ENCODE data around the gene LRRC59. TPM values are rescaled to one million over a fixed set of nuclear protein-coding genes. Genes with fewer than 3 reads are reported as not detected.

Gene LRRC59
- 10 to 100 TPM; 16.5 to 58.0 (median 39.0) TPM for total RNA-seq

DNA sequence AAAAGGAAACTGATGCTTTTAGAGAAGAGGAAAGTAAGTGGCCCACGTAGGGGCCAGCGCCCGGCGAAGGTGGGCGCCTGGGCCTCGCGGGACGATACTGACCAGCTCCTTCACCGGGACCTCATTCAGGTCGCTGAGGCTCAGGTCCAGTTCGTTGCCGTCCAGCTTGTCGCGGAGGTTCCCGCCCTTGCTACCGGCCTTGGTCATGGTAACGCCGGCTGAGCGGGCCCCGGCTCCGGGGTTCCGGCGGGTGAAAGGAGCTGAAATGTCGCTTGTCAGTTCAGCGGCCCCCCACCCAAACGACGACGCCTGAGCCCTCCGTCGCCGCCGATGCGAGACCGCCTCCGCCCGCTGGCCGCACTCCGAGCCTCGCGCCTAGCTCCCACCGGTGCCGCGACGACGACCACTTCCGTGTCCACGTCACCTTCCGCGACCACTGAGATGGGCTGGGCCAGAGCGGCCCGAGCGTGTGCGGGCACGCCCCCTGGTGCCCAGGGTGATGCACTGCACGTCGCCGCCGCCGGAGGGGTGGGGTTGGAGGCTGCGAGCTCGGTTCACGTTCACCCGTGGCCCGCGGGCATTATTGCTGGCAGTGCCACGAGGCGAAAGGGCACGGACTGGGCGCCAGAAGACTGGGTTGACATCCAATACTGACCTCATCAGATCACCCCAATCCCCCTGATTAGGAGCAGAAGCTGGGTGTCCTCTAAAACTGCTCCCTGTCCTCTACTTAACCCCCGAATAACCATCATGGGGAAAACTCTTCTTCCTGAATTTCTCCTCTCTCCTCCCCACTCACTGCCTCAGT is at the start of gene LRRC59:
TSS of gene LRRC59 (minus strand) at position 413 of the 808 bp plus-strand sequence. CDS start at position 207, 206 bp downstream.
- H3K27ac ChIP-seq: peak within 1 kb of the TSS; percentile 89
- H3K36me3 ChIP-seq: peaks cover 20% of the 10 kb centered on the region
- H3K4me3 ChIP-seq: peak within 1 kb of the TSS; percentile 96
- TF ChIP-seq, protein P1, sequence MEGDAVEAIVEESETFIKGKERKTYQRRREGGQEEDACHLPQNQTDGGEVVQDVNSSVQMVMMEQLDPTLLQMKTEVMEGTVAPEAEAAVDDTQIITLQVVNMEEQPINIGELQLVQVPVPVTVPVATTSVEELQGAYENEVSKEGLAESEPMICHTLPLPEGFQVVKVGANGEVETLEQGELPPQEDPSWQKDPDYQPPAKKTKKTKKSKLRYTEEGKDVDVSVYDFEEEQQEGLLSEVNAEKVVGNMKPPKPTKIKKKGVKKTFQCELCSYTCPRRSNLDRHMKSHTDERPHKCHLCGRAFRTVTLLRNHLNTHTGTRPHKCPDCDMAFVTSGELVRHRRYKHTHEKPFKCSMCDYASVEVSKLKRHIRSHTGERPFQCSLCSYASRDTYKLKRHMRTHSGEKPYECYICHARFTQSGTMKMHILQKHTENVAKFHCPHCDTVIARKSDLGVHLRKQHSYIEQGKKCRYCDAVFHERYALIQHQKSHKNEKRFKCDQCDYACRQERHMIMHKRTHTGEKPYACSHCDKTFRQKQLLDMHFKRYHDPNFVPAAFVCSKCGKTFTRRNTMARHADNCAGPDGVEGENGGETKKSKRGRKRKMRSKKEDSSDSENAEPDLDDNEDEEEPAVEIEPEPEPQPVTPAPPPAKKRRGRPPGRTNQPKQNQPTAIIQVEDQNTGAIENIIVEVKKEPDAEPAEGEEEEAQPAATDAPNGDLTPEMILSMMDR (IDR thresholded peaks at IDR 0.05): peak; percentile 85 to 98
- TF ChIP-seq POLR2A (IDR thresholded peaks at IDR 0.05) (peak; percentile 31 to 73), POLR2AphosphoS5 (IDR thresholded peaks at IDR 0.05) (peak; percentile 81 to 91 (median 87)), EP300 (IDR thresholded peaks at IDR 0.05) (no peak)
- WGBS: 1% methylated on average over 14 of the region's 70 CpGs
- H3K9me3 ChIP-seq: no peaks in the 10 kb centered on the region
- H3K4me1 ChIP-seq: peaks cover 28% of the 10 kb centered on the region
- DNase-seq (ENCODE audit: low spot score in 2 of 2): peak; percentile 93 to 94
- no peaks in the 10 kb centered on the region for H3K27me3 ChIP-seq

DNA sequence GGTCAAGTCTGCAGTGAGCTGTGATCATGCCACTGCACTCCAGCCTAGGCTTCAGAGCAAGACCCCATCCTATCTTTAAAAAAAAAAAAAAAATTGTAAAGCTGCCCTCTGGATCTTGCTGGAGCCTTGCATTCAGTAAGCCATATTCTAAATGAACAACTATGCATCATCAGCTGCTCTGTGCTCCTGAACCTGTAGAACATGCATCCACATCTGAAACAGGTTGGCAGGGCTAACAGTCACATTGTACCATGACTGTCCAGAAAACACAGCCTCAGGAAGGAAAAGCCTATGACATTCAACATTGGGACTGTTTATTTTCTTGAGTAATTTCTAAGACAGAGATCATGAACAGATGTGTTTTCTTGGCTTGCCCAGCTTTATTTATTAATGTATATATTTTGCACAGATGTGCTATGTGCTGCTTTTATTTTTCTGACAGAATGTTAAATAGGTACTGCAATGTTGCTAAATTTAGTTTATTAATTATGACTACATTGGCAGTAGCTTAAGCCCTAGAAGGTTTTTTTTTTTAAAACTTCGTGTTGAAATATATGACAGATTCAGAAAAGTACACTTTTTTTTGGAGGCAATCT is 48.5 kb upstream of the LRRC59 start:
- 25% methylated on average over 1 of the region's 1 CpG for WGBS
- H3K27ac ChIP-seq: no peak overlapping the region
- peaks cover 31% of the 10 kb centered on the region for H3K4me1 ChIP-seq

DNA sequence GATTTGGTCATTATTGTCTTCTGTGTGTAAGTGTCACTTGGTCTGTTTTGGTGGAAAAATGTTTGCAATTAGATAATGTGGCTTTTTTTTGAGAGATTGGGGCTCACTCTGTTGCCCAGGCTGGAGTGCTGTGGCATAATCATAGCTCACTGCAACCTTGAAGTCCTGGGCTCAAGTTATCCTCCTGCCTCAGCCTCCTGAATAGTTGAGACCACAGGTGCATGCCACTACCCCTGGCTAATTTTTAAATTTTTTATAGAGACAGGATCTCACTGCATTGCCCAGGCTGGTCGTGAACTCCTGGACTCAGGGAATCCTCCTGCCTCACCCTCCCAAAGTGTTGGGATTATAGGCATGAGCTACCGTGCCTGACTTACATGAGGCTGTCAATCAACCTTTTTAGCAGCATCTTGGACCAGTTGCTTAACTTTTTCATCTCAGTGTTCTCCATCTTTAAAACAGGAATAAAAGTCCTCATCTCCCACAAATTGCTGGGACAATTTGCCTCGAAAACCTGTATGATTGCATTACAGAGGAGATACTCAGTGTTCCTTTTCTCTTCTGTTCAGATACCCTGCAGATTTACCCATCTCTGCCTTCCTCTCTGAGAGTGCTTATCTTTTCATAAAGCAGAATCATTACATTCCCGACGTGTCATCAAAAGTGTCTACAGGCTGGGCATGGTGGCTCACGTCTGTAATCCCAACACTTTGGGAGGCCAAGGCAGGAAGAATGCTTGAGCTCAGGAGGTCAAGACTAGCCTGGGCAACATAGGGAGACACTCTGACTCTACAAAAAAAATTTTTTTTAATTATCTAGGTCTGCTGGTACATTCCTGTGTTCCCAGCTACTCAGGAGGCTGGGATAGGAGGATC is 47.8 kb upstream of the LRRC59 start:
- peaks cover 37% of the 10 kb centered on the region for H3K4me1 ChIP-seq
- no peak for TF ChIP-seq POLR2A (IDR thresholded peaks at IDR 0.05)
- TF ChIP-seq, protein P1 (IDR thresholded peaks at IDR 0.05): no peak
- TF ChIP-seq EP300 (IDR thresholded peaks at IDR 0.05): no peak
- TF ChIP-seq POLR2AphosphoS5 (IDR thresholded peaks at IDR 0.05): no peak
- no peak for DNase-seq (ENCODE audit: low spot score in 2 of 2)
- H3K36me3 ChIP-seq: no peaks in the 10 kb centered on the region
- H3K9me3 ChIP-seq: no peaks in the 10 kb centered on the region
- H3K4me3 ChIP-seq: no peak overlapping the region
- H3K27ac ChIP-seq: no peak overlapping the region
- 76% methylated on average over 6 of the region's 6 CpGs for WGBS
- no peaks in the 10 kb centered on the region for H3K27me3 ChIP-seq

More for the DNA sequence above, 48.5 kb upstream of the LRRC59 start:
- no peak for DNase-seq (ENCODE audit: low spot score in 2 of 2)
- Histone ChIP-seq H3K9me3 (no peaks in the 10 kb centered on the region), H3K36me3 (no peaks in the 10 kb centered on the region), H3K4me3 (no peak overlapping the region), H3K27me3 (no peaks in the 10 kb centered on the region)
- no peak for TF ChIP-seq POLR2A (IDR thresholded peaks at IDR 0.05)
- no peak for TF ChIP-seq POLR2AphosphoS5 (IDR thresholded peaks at IDR 0.05)
- TF ChIP-seq, protein P1 (IDR thresholded peaks at IDR 0.05): no peak
- no peak for TF ChIP-seq EP300 (IDR thresholded peaks at IDR 0.05)

DNA sequence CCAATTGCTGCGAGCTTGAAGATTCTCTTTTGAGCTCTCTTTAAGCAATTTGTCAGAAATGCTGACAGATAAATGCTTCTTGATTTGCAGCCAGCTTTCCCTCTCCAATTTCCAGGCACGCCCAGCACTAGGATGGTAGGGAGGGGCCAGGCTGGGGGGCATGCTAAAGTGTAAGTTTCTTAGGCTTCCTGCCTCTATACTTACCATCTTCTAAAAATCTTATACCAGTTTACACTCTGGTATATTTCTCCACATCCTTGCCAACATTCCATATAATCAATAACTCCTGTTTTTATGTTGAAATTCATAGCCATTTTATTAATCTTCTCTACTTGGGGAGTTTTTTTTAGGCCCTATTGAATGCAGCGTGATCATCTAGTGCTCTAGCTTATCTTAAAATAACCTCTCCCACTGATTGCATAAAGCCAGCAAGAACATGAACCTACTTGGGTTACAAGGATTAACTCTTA is 46.2 kb upstream of the LRRC59 start:
- WGBS: 21% methylated on average over 3 of the region's 3 CpGs
- no peak for DNase-seq (ENCODE audit: low spot score in 2 of 2)
- peaks cover 37% of the 10 kb centered on the region for H3K4me1 ChIP-seq
- H3K27ac ChIP-seq: peak overlapping the region; percentile 77
- no peaks in the 10 kb centered on the region for H3K36me3 ChIP-seq
- TF ChIP-seq POLR2AphosphoS5 (IDR thresholded peaks at IDR 0.05) (no peak), EP300 (IDR thresholded peaks at IDR 0.05) (no peak), POLR2A (IDR thresholded peaks at IDR 0.05) (no peak)
- TF ChIP-seq, protein P1 (IDR thresholded peaks at IDR 0.05): no peak
- H3K27me3 ChIP-seq: no peaks in the 10 kb centered on the region
- H3K4me3 ChIP-seq: no peak overlapping the region
- H3K9me3 ChIP-seq: no peaks in the 10 kb centered on the region

Data from suprapubic skin (tissue), 4 donors.